ENCODE results near the gene RCSD1.

The RCSD1 gene

DNA sequence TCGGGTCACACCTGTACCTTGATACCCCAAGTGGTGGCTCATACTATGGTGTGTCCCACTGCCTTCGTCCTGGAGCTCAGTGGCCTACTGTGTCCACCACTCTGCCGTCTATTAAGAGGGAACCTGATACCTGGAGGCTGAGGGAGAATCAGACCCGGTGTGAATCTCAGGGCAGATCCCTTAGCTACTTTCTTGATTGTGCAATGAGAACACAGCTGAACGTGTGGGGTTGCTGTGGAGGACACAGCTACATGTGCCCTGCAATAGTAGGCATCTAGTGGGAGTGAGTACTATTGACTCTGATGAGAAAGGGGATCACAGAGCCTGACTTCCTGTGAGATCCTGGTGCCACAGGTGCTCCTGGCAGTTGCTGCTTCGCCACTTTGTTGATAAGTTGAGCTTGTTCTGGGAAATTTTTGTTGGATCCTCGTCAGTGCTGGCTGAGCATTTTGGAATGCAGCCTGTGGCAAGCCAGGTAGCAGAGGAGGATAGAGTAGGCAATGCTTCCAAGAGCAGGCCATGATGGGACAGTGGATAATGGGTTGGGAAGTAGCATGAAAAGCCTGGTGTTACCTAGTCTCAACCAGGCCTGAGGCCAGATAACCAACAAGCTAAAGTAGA lies 63.5 kb downstream of the RCSD1 start:
- TF ChIP-seq MYC (IDR thresholded peaks at IDR 0.05; ENCODE audit: low read depth, low read length) = no peak
- TF ChIP-seq, protein P1, sequence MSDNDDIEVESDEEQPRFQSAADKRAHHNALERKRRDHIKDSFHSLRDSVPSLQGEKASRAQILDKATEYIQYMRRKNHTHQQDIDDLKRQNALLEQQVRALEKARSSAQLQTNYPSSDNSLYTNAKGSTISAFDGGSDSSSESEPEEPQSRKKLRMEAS (IDR thresholded peaks at IDR 0.05; ENCODE audit: low read depth, low read length) = no peak
- TF ChIP-seq, protein P2, sequence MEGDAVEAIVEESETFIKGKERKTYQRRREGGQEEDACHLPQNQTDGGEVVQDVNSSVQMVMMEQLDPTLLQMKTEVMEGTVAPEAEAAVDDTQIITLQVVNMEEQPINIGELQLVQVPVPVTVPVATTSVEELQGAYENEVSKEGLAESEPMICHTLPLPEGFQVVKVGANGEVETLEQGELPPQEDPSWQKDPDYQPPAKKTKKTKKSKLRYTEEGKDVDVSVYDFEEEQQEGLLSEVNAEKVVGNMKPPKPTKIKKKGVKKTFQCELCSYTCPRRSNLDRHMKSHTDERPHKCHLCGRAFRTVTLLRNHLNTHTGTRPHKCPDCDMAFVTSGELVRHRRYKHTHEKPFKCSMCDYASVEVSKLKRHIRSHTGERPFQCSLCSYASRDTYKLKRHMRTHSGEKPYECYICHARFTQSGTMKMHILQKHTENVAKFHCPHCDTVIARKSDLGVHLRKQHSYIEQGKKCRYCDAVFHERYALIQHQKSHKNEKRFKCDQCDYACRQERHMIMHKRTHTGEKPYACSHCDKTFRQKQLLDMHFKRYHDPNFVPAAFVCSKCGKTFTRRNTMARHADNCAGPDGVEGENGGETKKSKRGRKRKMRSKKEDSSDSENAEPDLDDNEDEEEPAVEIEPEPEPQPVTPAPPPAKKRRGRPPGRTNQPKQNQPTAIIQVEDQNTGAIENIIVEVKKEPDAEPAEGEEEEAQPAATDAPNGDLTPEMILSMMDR (IDR thresholded peaks at IDR 0.05; ENCODE audit: low read depth, low read length) = no peak
- no peak for TF ChIP-seq POLR2A (IDR thresholded peaks at IDR 0.05; ENCODE audit: extremely low read depth, insufficient read length)

GRCh38 chr1:167694691-167695090 lies 64.7 kb downstream of the RCSD1 start:
- TF ChIP-seq POLR2A (IDR thresholded peaks at IDR 0.05; ENCODE audit: extremely low read depth, insufficient read length) (no peak), MYC (IDR thresholded peaks at IDR 0.05; ENCODE audit: low read depth, low read length) (no peak)
- TF ChIP-seq, protein P1 (IDR thresholded peaks at IDR 0.05; ENCODE audit: low read depth, low read length) = no peak
- TF ChIP-seq, protein P2 (IDR thresholded peaks at IDR 0.05; ENCODE audit: low read depth, low read length) = no peak
- DNase-seq (ENCODE audit: low read depth) = no peak
- no peak overlapping the region for H3K4me3 ChIP-seq (ENCODE audit: low read depth, low read length)

More for the DNA sequence above, 63.5 kb downstream of the RCSD1 start:
- H3K4me3 ChIP-seq (ENCODE audit: low read depth, low read length) = no peak overlapping the region
- DNase-seq (ENCODE audit: low read depth) = no peak

DNA sequence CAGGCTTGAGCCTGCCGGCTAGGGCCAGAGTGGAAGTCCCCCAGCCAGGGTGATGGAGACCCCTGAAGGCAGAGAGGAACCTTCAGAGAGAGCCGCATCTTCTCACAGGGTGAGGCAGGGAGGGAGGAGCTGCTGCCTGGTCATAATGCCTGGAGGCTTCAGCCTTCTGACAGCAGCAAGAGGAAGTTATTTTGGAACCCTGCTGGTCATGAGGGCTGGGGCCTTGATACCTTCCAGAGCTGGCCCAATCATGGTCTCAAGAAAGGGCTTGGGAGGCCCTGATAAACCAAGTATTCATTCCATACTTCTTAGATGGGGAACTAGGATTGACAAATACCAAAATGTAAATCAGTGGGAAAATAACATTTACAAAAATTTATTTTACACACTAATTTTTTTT lies 65.1 kb downstream of the RCSD1 start:
- TF ChIP-seq, protein P1 (IDR thresholded peaks at IDR 0.05; ENCODE audit: low read depth, low read length) = no peak
- no peak for TF ChIP-seq POLR2A (IDR thresholded peaks at IDR 0.05; ENCODE audit: extremely low read depth, insufficient read length)
- TF ChIP-seq MYC (IDR thresholded peaks at IDR 0.05; ENCODE audit: low read depth, low read length) = no peak
- TF ChIP-seq, protein P2 (IDR thresholded peaks at IDR 0.05; ENCODE audit: low read depth, low read length) = no peak
- DNase-seq (ENCODE audit: low read depth) = peak; percentile 58
- H3K4me3 ChIP-seq (ENCODE audit: low read depth, low read length) = no peak overlapping the region

GRCh38 chr1:167695756-167696561 lies 65.9 kb downstream of the RCSD1 start:
- H3K4me3 ChIP-seq (ENCODE audit: low read depth, low read length) = no peak overlapping the region
- TF ChIP-seq, protein P2 (IDR thresholded peaks at IDR 0.05; ENCODE audit: low read depth, low read length) = no peak
- TF ChIP-seq MYC (IDR thresholded peaks at IDR 0.05; ENCODE audit: low read depth, low read length) (no peak), POLR2A (IDR thresholded peaks at IDR 0.05; ENCODE audit: extremely low read depth, insufficient read length) (no peak)
- TF ChIP-seq, protein P1 (IDR thresholded peaks at IDR 0.05; ENCODE audit: low read depth, low read length) = no peak
- no peak for DNase-seq (ENCODE audit: low read depth)

DNA sequence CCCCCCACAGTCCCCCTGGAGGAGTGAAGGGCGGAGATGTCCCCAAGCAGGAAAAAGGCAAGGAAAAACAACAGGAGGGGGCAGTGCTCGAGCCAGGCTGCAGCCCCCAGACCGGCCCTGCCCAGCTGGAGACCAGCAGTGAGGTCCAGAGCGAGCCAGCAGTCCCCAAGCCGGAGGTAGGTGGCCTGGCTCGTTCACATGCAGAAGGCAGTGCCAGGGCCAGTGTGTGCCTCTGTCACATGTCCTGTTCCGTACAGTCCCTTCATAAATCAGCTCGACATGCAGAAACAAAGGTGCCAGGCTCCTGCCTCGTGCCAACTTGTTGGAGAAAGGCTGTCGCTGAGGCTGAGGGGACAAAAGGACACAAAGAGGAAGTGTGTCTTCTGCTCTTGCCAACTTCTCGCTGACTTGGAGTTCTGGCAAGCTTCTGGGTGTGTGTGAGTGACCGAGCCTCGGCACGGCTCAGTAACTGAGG lies 67.7 kb downstream of the RCSD1 start:
- no peak for TF ChIP-seq MYC (IDR thresholded peaks at IDR 0.05; ENCODE audit: low read depth, low read length)
- TF ChIP-seq, protein P2 (IDR thresholded peaks at IDR 0.05; ENCODE audit: low read depth, low read length) = no peak
- no peak for DNase-seq (ENCODE audit: low read depth)
- no peak overlapping the region for H3K4me3 ChIP-seq (ENCODE audit: low read depth, low read length)

Measured in NB4 (cell line).